Measurements from ENCODE around the gene TESK1.

DNA sequence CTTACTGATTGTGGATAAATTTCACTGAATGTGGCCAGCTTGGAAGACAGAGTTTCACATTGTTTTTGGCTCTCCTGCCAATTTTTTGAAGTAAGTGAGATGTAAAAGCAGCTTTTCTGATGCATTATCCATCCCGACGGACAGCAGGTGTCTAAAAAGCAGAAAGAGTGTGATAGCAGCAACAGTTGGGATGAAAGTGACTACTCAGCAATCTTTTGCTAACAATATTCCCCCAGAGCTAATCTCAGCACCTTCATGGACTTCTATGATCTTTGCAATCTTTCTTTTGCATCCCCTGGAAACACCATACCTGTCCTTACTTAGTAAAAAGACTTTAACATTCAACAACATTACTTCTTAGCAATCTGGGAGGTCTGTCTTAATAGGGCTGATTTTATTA is 7.8 kb downstream of the TESK1 start:
- TF ChIP-seq, protein P1, sequence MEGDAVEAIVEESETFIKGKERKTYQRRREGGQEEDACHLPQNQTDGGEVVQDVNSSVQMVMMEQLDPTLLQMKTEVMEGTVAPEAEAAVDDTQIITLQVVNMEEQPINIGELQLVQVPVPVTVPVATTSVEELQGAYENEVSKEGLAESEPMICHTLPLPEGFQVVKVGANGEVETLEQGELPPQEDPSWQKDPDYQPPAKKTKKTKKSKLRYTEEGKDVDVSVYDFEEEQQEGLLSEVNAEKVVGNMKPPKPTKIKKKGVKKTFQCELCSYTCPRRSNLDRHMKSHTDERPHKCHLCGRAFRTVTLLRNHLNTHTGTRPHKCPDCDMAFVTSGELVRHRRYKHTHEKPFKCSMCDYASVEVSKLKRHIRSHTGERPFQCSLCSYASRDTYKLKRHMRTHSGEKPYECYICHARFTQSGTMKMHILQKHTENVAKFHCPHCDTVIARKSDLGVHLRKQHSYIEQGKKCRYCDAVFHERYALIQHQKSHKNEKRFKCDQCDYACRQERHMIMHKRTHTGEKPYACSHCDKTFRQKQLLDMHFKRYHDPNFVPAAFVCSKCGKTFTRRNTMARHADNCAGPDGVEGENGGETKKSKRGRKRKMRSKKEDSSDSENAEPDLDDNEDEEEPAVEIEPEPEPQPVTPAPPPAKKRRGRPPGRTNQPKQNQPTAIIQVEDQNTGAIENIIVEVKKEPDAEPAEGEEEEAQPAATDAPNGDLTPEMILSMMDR (IDR thresholded peaks at IDR 0.05), result no peak
- TF ChIP-seq ZFX (IDR thresholded peaks at IDR 0.05; ENCODE audit: borderline replicate concordance), result no peak

All from 22Rv1 (cell line).